Muscle of leg (tissue), 11 donors: ENCODE data around the gene ZNF680. TPM values are rescaled to one million over a fixed set of nuclear protein-coding genes. Genes with fewer than 3 reads are reported as not detected.
"Not testable (repeated sequence)": the region's sequence is repeated elsewhere in the genome, so short reads cannot be mapped to it uniquely, and the experiment has no call there.

Experiments
- DNase-seq: peaks from one replicate; pipeline ENCODE4 v3.0.0; 2013
- H3K27ac ChIP-seq: one replicate; pipeline ENCODE4 v1.5.1; 2013; ENCODE audit warnings: mild to moderate bottlenecking, low read length, control low read depth
- H3K27me3 ChIP-seq: one replicate; pipeline ENCODE4 v1.6.1; 2013; ENCODE audit warnings: low read length; ENCODE audit not compliant: control insufficient read depth, insufficient read depth
- H3K36me3 ChIP-seq: one replicate; pipeline ENCODE4 v1.6.1; 2013; ENCODE audit warnings: low read length; ENCODE audit not compliant: control insufficient read depth, insufficient read depth
- H3K4me1 ChIP-seq: one replicate; pipeline ENCODE4 v1.6.1; 2013; ENCODE audit warnings: low read length; ENCODE audit not compliant: control insufficient read depth, insufficient read depth
- H3K4me3 ChIP-seq: one replicate; pipeline ENCODE4 v1.5.1; 2013; ENCODE audit warnings: low read length, control low read depth
- H3K9me3 ChIP-seq: replicated peaks from 2 replicates; pipeline ENCODE4 v1.6.1; 2013; ENCODE audit warnings: low read depth, low read length; ENCODE audit not compliant: control insufficient read depth
- WGBS: methylation state at CpG from one replicate; pipeline ENCODE4 v1.1.5; 2013; ENCODE audit warnings: missing lambda C conversion rate; ENCODE audit not compliant: insufficient coverage; 5-methylcytosine and 5-hydroxymethylcytosine counted together
- polyA plus RNA-seq, 8 donors: library from polyadenylated mRNA; unstranded; fragments of 120-200 nt; gene quantifications; one replicate each; pipeline versions ENCODE4 v1.2.1 to v1.2.3, GENCODE V29; 2013; ENCODE audit warnings: inconsistent platforms in 1 of 8, low replicate concordance in 1 of 8; ENCODE audit not compliant: insufficient read length in 8 of 8, insufficient read depth in 1 of 8
- total RNA-seq: library from RNA; stranded (reverse); fragments of 120-200 nt; gene quantifications from one replicate; pipeline ENCODE4 v1.2.4, GENCODE V29; 2013

Gene ZNF680
- total and polyA plus RNA-seq, 9 donors: 6.8 to 14.1 (median 8.6) TPM

GRCh38 chr7:64558323-64558705 is 4.6 kb downstream of the ZNF680 start:
- Histone ChIP-seq H3K9me3 (peaks cover 1% of the 10 kb centered on the region), H3K27me3 (no peaks in the 10 kb centered on the region), H3K36me3 (peaks cover 2% of the 10 kb centered on the region), H3K4me1 (peaks cover 3% of the 10 kb centered on the region), H3K27ac (peak overlapping the region; percentile 20), H3K4me3 (no peak overlapping the region)
- no peak for DNase-seq
- no CpG with 5 or more reads among the region's 1 CpG for WGBS

- peaks cover 3% of the 10 kb centered on the region for H3K4me1 ChIP-seq
- H3K9me3 ChIP-seq: peaks cover 2% of the 10 kb centered on the region
- no peak for DNase-seq
- peaks cover 2% of the 10 kb centered on the region for H3K36me3 ChIP-seq
- no peak overlapping the region for H3K4me3 ChIP-seq
- H3K27ac ChIP-seq: no peak overlapping the region
- 93% methylated on average over 3 of the region's 8 CpGs for WGBS
- no peaks in the 10 kb centered on the region for H3K27me3 ChIP-seq
Measured at GRCh38 chr7:64557601-64558322, 5.1 kb downstream of the ZNF680 start.

DNA sequence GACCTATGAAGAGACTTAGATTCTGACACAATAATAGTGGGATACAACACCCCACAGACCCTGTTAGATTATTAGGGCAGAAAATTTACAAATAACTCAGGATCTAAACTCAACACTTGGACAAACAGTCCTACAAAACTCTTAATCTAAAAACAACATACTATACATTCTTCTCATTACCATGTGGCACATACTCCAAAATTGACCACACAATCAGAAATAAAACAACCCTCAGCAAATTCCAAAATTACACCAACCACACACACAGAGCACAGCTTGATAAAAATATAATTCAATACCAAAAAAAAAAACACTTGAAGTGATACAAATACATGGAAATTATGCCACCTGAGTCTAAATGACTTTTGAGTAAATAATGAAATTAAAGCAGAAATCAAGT is 7.8 kb downstream of the ZNF680 start:
- Histone ChIP-seq H3K4me1 (peaks cover 3% of the 10 kb centered on the region), H3K27me3 (no peaks in the 10 kb centered on the region), H3K27ac (no peak overlapping the region), H3K36me3 (no peaks in the 10 kb centered on the region), H3K4me3 (no peak overlapping the region), H3K9me3 (peaks cover 2% of the 10 kb centered on the region)
- no peak for DNase-seq

GRCh38 chr7:64554188-64554587 is 8.7 kb downstream of the ZNF680 start:
- not testable (repeated sequence) for H3K4me3 ChIP-seq, H3K9me3 ChIP-seq, H3K4me1 ChIP-seq, DNase-seq, H3K27ac ChIP-seq, H3K36me3 ChIP-seq, H3K27me3 ChIP-seq
- 95% methylated on average over 20 of the region's 28 CpGs for WGBS

- no peak overlapping the region for H3K27ac ChIP-seq
- peaks cover 7% of the 10 kb centered on the region for H3K36me3 ChIP-seq
- H3K4me1 ChIP-seq: no peaks in the 10 kb centered on the region
- H3K9me3 ChIP-seq: peaks cover 2% of the 10 kb centered on the region
- no peaks in the 10 kb centered on the region for H3K27me3 ChIP-seq
- H3K4me3 ChIP-seq: no peak overlapping the region
- WGBS: 100% methylated on average over 1 of the region's 6 CpGs
- no peak for DNase-seq
Measured at GRCh38 chr7:64551375-64552142, 11.3 kb downstream of the ZNF680 start.

DNA sequence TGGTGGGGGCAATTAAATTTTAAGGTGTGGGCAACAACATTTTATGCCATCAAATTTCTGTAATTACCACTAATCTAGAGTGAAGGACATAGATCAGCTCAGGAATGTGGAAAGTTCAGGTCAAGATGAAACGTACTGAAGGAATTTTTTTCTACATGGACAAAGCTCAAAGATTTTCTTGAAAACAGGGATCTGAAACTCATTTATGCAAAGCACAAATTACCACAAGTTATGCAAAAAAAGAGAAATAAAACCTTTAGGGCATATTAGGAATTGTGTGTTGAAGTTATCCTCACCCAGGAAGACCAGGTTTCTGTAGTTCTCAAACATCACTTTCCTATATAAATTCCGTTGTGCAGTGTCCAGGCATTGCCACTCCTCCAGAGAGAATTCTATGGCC is 18.9 kb downstream of the ZNF680 start:
- DNase-seq: no peak
- Histone ChIP-seq H3K4me3 (no peak overlapping the region), H3K27me3 (no peaks in the 10 kb centered on the region), H3K27ac (no peak overlapping the region), H3K4me1 (no peaks in the 10 kb centered on the region), H3K36me3 (peaks cover 11% of the 10 kb centered on the region), H3K9me3 (no peaks in the 10 kb centered on the region)
- WGBS: no CpG with 5 or more reads among the region's 2 CpGs

GRCh38 chr7:64541438-64542359 is 21.2 kb downstream of the ZNF680 start:
- Histone ChIP-seq H3K4me3 (no peak overlapping the region), H3K36me3 (peaks cover 11% of the 10 kb centered on the region), H3K9me3 (no peaks in the 10 kb centered on the region), H3K27me3 (no peaks in the 10 kb centered on the region), H3K4me1 (no peaks in the 10 kb centered on the region), H3K27ac (no peak overlapping the region)
- WGBS: 84% methylated on average over 3 of the region's 5 CpGs
- no peak for DNase-seq

DNA sequence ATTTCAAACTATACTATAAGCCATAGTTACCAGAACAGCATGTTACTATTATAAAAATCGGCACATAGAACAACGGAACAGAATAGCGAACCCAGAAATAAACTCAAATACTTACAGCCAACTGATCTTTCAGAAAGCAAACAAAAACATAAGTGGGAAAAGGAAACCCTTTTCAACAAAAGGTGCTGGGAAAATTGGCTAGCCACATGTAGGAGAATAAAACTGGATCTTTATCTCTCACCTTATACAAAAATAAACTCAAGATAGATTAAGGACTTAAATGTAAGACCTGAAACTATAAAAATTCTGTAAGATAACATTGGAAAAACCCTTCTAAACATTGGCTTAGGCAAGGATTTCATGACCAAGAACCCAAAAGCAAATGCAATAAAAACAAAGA is 29.1 kb downstream of the ZNF680 start:
- no peak overlapping the region for H3K4me3 ChIP-seq
- H3K9me3 ChIP-seq: peaks cover 27% of the 10 kb centered on the region

GRCh38 chr7:64528770-64529169 is 34.1 kb downstream of the ZNF680 start:
- H3K27ac ChIP-seq: no peak overlapping the region
- H3K9me3 ChIP-seq: peaks cover 48% of the 10 kb centered on the region
- no CpG with 5 or more reads among the region's 3 CpGs for WGBS
- DNase-seq: no peak
- H3K27me3 ChIP-seq: no peaks in the 10 kb centered on the region
- H3K36me3 ChIP-seq: peaks cover 20% of the 10 kb centered on the region
- no peak overlapping the region for H3K4me3 ChIP-seq
- no peaks in the 10 kb centered on the region for H3K4me1 ChIP-seq

More for the DNA sequence above, 29.1 kb downstream of the ZNF680 start:
- H3K27ac ChIP-seq: no peak overlapping the region
- peaks cover 10% of the 10 kb centered on the region for H3K36me3 ChIP-seq
- WGBS: no CpG with 5 or more reads among the region's 3 CpGs
- no peaks in the 10 kb centered on the region for H3K27me3 ChIP-seq
- DNase-seq: no peak
- H3K4me1 ChIP-seq: no peaks in the 10 kb centered on the region
